ENCODE results near the gene ATP9B. TPM values are rescaled to one million over a fixed set of nuclear protein-coding genes. Genes with fewer than 3 reads are reported as not detected.

ATP9B gene
- total RNA-seq, 1 donor from 2014 or later, result 18.5 TPM

GRCh38 chr18:79187532-79188277 is 118.5 kb downstream of the ATP9B start:
- intact Hi-C loops (cut with DNase I), result no loop called here
- DNase-seq (ENCODE audit: low spot score), result no peak

- no peak for DNase-seq (ENCODE audit: low spot score)
- intact Hi-C loops (cut with DNase I), result no loop called here
Observed at GRCh38 chr18:79191418-79191817, 122.2 kb downstream of the ATP9B start.

- no peak for DNase-seq (ENCODE audit: low spot score)
- intact Hi-C loops (cut with DNase I), result no loop called here
Observed at GRCh38 chr18:79191956-79192355, 122.8 kb downstream of the ATP9B start.

GRCh38 chr18:79193826-79194225 is 124.6 kb downstream of the ATP9B start:
- intact Hi-C loops (cut with DNase I), result no loop called here
- DNase-seq (ENCODE audit: low spot score), result no peak

GRCh38 chr18:79195716-79196683 is 126.8 kb downstream of the ATP9B start:
- no peak for DNase-seq (ENCODE audit: low spot score)
- intact Hi-C loops (cut with DNase I), result no loop called here

- intact Hi-C loops (cut with DNase I), result no loop called here
- no peak for DNase-seq (ENCODE audit: low spot score)
Observed at GRCh38 chr18:79197531-79197930, 128.3 kb downstream of the ATP9B start.

- DNase-seq (ENCODE audit: low spot score), result no peak
- intact Hi-C loops (cut with DNase I), result no loop called here
Observed at GRCh38 chr18:79199691-79200374, 130.6 kb downstream of the ATP9B start.

GRCh38 chr18:79200546-79201268 is 131.5 kb downstream of the ATP9B start:
- intact Hi-C loops (cut with DNase I), result no loop called here
- no peak for DNase-seq (ENCODE audit: low spot score)

GRCh38 chr18:79203017-79203605 is 133.9 kb downstream of the ATP9B start:
- intact Hi-C loops (cut with DNase I), result no loop called here
- no peak for DNase-seq (ENCODE audit: low spot score)

GRCh38 chr18:79204889-79205807 is 136.0 kb downstream of the ATP9B start:
- DNase-seq (ENCODE audit: low spot score), result no peak
- intact Hi-C loops (cut with DNase I), result no loop called here

GRCh38 chr18:79206444-79206843 is 137.2 kb downstream of the ATP9B start:
- intact Hi-C loops (cut with DNase I), result no loop called here
- no peak for DNase-seq (ENCODE audit: low spot score)

- intact Hi-C loops (cut with DNase I), result no loop called here
- DNase-seq (ENCODE audit: low spot score), result no peak
Observed at GRCh38 chr18:79208906-79209305, 139.7 kb downstream of the ATP9B start.

GRCh38 chr18:79210002-79210910 is 141.1 kb downstream of the ATP9B start:
- intact Hi-C loops (cut with DNase I), result no loop called here

GRCh38 chr18:79211844-79212243 is 142.7 kb downstream of the ATP9B start:
- DNase-seq (ENCODE audit: low spot score), result no peak
- intact Hi-C loops (cut with DNase I), result no loop called here

More at GRCh38 chr18:79210002-79210910, 141.1 kb downstream of the ATP9B start:
- DNase-seq (ENCODE audit: low spot score), result no peak

- DNase-seq (ENCODE audit: low spot score), result no peak
- intact Hi-C loops (cut with DNase I), result no loop called here
Observed at GRCh38 chr18:79214056-79214455, 144.9 kb downstream of the ATP9B start.

GRCh38 chr18:79216176-79216575 is 147.0 kb downstream of the ATP9B start:
- intact Hi-C loops (cut with DNase I), result no loop called here
- no peak for DNase-seq (ENCODE audit: low spot score)

GRCh38 chr18:79217979-79218604 is 148.9 kb downstream of the ATP9B start:
- no peak for DNase-seq (ENCODE audit: low spot score)
- intact Hi-C loops (cut with DNase I), result no loop called here

Data from cardiac septum (tissue), 1 donor.